ENCODE results near the gene SPOUT1.
A peak's percentile ranks its signal among the peaks of the same experiment; 100 is the strongest.

SPOUT1 gene

DNA sequence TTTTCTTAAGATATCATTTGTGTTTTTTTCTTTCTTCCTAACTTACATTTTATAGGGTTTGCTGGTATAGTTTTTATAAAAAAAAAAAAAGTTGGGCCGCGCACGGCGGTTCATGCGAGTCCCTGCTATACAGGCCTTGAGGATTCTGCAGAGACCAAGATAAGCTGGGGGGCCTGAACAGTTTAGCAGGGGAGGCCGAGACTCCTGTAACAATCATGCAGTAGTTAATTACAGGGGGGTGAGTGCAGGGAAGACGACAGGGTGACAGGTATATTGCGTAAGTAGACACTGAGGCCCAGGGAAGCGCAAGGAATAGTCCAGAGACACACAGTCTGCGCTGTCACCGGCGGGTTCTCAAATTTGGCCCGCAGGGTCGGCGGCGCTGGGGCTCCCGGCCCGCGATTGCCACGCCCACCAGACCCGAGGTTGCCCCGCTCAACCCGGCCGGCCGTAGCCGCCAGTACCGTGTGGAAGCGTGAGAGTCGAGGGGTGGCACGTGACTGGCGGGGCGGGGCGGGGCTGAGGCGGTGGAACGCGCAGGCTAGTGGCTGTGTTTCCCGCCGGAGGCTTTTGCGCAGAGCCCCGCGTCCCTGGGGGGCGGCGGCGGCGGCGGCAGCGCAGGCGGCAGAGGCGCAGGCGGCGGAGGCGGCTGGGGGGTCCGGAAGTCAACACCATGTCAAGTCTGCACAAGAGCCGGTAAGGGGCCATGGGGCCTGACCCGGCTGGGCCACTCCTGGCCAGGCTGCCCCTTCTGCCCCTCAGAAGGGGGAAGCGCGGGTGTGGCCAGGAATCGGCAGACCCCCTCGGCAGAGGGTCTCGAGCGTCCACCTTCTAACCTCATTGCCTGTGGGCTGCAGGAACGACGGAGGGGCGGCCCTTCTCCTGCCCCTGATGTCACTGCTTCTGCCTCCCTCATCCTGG lies 42.7 kb downstream of the SPOUT1 start, which contains the start of gene TBC1D13:
Gene TBC1D13 (plus strand): TSS at position 573 of the 921 bp plus-strand sequence. CDS start 101 bp downstream, at position 674.
- H2BK5ac ChIP-seq (ENCODE audit: low read length), result peak within 1 kb of the TSS; percentile 90
- peaks cover 7 to 30% of the 10 kb centered on the region in 2 donors for H3K36me3 ChIP-seq (replicated peaks in 1 of 2; ENCODE audit: control insufficient read depth in 2 of 2, insufficient read depth in 2 of 2, low read length in 2 of 2)
- H3K27me3 ChIP-seq (ENCODE audit: control insufficient read depth in 3 of 3, insufficient read depth in 3 of 3, low read depth in 1 of 3, low read length in 3 of 3), result no peaks in the 10 kb centered on the region
- H3K14ac ChIP-seq (ENCODE audit: low read length), result peak within 1 kb of the TSS; percentile 71
- H3K4me2 ChIP-seq (ENCODE audit: insufficient read depth, low read length, poor library complexity, severe bottlenecking), result peak within 1 kb of the TSS; percentile 77
- H3K9ac ChIP-seq (ENCODE audit: low read depth, low read length, poor library complexity), result peak within 1 kb of the TSS; percentile 98
- H2AFZ ChIP-seq (ENCODE audit: low read length), result peak within 1 kb of the TSS; percentile 91
- peak within 1 kb of the TSS; percentile 61 for H3K27ac ChIP-seq (replicated peaks; ENCODE audit: low read length)
- peaks cover 2% of the 10 kb centered on the region for H3K79me1 ChIP-seq (ENCODE audit: low read depth, low read length)
- H4K91ac ChIP-seq (ENCODE audit: low read depth, low read length, poor library complexity), result no peak within 1 kb of the TSS
- peak within 1 kb of the TSS; percentile 97 to 99 for H3K4me3 ChIP-seq (ENCODE audit: low read length in 2 of 2)
- peak within 1 kb of the TSS; percentile 84 for H3K4ac ChIP-seq (ENCODE audit: low read length)
- H3K23ac ChIP-seq (ENCODE audit: low read depth, low read length, poor library complexity), result peak within 1 kb of the TSS; percentile 95
- peak within 1 kb of the TSS; percentile 98 for H3K18ac ChIP-seq (ENCODE audit: low read length)
- no peak within 1 kb of the TSS for H2BK12ac ChIP-seq (ENCODE audit: low read length)
- no CpG with 5 or more reads among the region's 64 CpGs for WGBS, 2 donors (ENCODE audit: extremely low coverage in 2 of 2, insufficient read length in 2 of 2, insufficient replicate concordance in 1 of 2)
- peaks cover 2 to 8% of the 10 kb centered on the region in 2 donors for H3K4me1 ChIP-seq (ENCODE audit: control insufficient read depth in 2 of 2, insufficient read depth in 1 of 2, low read depth in 1 of 2, low read length in 2 of 2)
- H2AK5ac ChIP-seq (ENCODE audit: low read depth, low read length), result no peak within 1 kb of the TSS
- DNase-seq (ENCODE audit: low spot score), result peak; percentile 78
- no peak within 1 kb of the TSS for H2BK120ac ChIP-seq (ENCODE audit: low read depth, low read length)
- H4K8ac ChIP-seq (ENCODE audit: low read depth, low read length), result peak within 1 kb of the TSS; percentile 43
- H2BK15ac ChIP-seq (ENCODE audit: low read length), result peak within 1 kb of the TSS; percentile 58
- H3K9me3 ChIP-seq (replicated peaks in 1 of 2; ENCODE audit: control insufficient read depth in 2 of 2, insufficient read depth in 1 of 2, low read depth in 1 of 2, low read length in 2 of 2), result peaks cover 0 to 4% of the 10 kb centered on the region in 2 donors

DNA sequence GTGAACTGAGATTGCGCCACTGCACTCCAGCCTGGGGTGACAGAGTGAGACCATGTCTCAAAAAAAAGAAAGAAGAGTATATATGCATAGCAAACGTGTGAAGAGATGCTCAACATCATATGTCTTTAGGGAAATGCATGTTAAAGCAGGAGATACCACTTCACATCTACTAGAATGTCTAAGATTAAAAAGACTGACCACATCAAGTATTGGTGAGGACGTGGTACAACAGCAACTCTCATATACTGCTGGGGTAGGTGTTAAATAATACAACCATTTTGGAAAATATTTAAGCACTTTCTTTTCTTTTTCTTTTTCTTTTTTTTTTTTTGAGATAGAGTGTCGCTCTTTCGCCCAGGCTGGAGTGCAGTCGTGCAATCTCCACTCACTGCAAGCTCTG lies 44.2 kb downstream of the SPOUT1 start:
- WGBS, 2 donors (ENCODE audit: extremely low coverage in 2 of 2, insufficient read length in 2 of 2, insufficient replicate concordance in 1 of 2), result no CpG with 5 or more reads among the region's 6 CpGs
- no peak for DNase-seq (ENCODE audit: low spot score)
- no peak overlapping the region for H3K4ac ChIP-seq (ENCODE audit: low read length)
- no peak overlapping the region for H3K23ac ChIP-seq (ENCODE audit: low read depth, low read length, poor library complexity)
- H4K8ac ChIP-seq (ENCODE audit: low read depth, low read length), result no peak overlapping the region
- H3K27ac ChIP-seq (replicated peaks; ENCODE audit: low read length), result no peak overlapping the region
- H3K9me3 ChIP-seq (replicated peaks in 1 of 2; ENCODE audit: control insufficient read depth in 2 of 2, insufficient read depth in 1 of 2, low read depth in 1 of 2, low read length in 2 of 2), result peaks cover 1 to 8% of the 10 kb centered on the region in 2 donors
- no peaks in the 10 kb centered on the region for H3K27me3 ChIP-seq (ENCODE audit: control insufficient read depth in 3 of 3, insufficient read depth in 3 of 3, low read depth in 1 of 3, low read length in 3 of 3)
- peaks cover 0 to 15% of the 10 kb centered on the region in 2 donors for H3K36me3 ChIP-seq (replicated peaks in 1 of 2; ENCODE audit: control insufficient read depth in 2 of 2, insufficient read depth in 2 of 2, low read length in 2 of 2)
- H2BK5ac ChIP-seq (ENCODE audit: low read length), result no peak overlapping the region
- no peak overlapping the region for H3K14ac ChIP-seq (ENCODE audit: low read length)
- H2BK120ac ChIP-seq (ENCODE audit: low read depth, low read length), result no peak overlapping the region
- H2AK5ac ChIP-seq (ENCODE audit: low read depth, low read length), result no peak overlapping the region
- no peaks in the 10 kb centered on the region for H3K79me1 ChIP-seq (ENCODE audit: low read depth, low read length)
- no peak overlapping the region for H3K4me3 ChIP-seq (ENCODE audit: low read length in 2 of 2)
- no peak overlapping the region for H3K18ac ChIP-seq (ENCODE audit: low read length)
- no peak overlapping the region for H2BK15ac ChIP-seq (ENCODE audit: low read length)
- H4K91ac ChIP-seq (ENCODE audit: low read depth, low read length, poor library complexity), result no peak overlapping the region
- no peak overlapping the region for H2AFZ ChIP-seq (ENCODE audit: low read length)
- H3K4me2 ChIP-seq (ENCODE audit: insufficient read depth, low read length, poor library complexity, severe bottlenecking), result no peak overlapping the region
- no peak overlapping the region for H2BK12ac ChIP-seq (ENCODE audit: low read length)
- peaks cover 2 to 8% of the 10 kb centered on the region in 2 donors for H3K4me1 ChIP-seq (ENCODE audit: control insufficient read depth in 2 of 2, insufficient read depth in 1 of 2, low read depth in 1 of 2, low read length in 2 of 2)
- H3K9ac ChIP-seq (ENCODE audit: low read depth, low read length, poor library complexity), result no peak overlapping the region

DNA sequence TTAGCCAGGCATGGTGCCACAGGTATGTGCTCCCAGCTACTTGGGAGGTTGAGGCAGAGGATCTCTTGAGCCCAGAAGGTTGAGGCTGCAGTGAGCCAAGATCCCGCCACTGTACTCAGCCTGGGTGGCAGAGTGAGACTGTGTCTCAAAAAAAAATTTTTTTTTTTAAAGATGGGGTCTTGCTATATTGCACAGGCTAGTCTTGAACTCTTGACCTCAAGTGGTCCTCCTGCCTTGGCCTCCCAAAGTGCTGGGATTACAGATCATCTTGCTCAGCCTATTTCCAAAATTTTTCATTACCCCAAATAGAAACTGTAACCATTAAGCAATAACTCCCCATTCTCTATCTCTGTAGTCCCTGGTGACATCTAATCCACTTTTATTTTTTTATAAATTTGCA lies 46.9 kb downstream of the SPOUT1 start:
- H2BK5ac ChIP-seq (ENCODE audit: low read length), result no peak overlapping the region
- H3K79me1 ChIP-seq (ENCODE audit: low read depth, low read length), result no peaks in the 10 kb centered on the region
- H3K23ac ChIP-seq (ENCODE audit: low read depth, low read length, poor library complexity), result no peak overlapping the region
- H2BK15ac ChIP-seq (ENCODE audit: low read length), result no peak overlapping the region
- no peak for DNase-seq (ENCODE audit: low spot score)
- H2AK5ac ChIP-seq (ENCODE audit: low read depth, low read length), result no peak overlapping the region
- no peak overlapping the region for H2BK12ac ChIP-seq (ENCODE audit: low read length)
- no peak overlapping the region for H2AFZ ChIP-seq (ENCODE audit: low read length)
- no peaks in the 10 kb centered on the region for H3K36me3 ChIP-seq (replicated peaks in 1 of 2; ENCODE audit: control insufficient read depth in 2 of 2, insufficient read depth in 2 of 2, low read length in 2 of 2)
- no peak overlapping the region for H3K9ac ChIP-seq (ENCODE audit: low read depth, low read length, poor library complexity)
- no peak overlapping the region for H3K4me2 ChIP-seq (ENCODE audit: insufficient read depth, low read length, poor library complexity, severe bottlenecking)
- no CpG with 5 or more reads among the region's 1 CpG for whole genome bisulfite sequencing, 2 donors (ENCODE audit: extremely low coverage in 2 of 2, insufficient read length in 2 of 2, insufficient replicate concordance in 1 of 2)
- H4K91ac ChIP-seq (ENCODE audit: low read depth, low read length, poor library complexity), result no peak overlapping the region
- no peaks in the 10 kb centered on the region for H3K27me3 ChIP-seq (ENCODE audit: control insufficient read depth in 3 of 3, insufficient read depth in 3 of 3, low read depth in 1 of 3, low read length in 3 of 3)
- peaks cover 1 to 8% of the 10 kb centered on the region in 2 donors for H3K9me3 ChIP-seq (replicated peaks in 1 of 2; ENCODE audit: control insufficient read depth in 2 of 2, insufficient read depth in 1 of 2, low read depth in 1 of 2, low read length in 2 of 2)
- no peak overlapping the region for H3K4me3 ChIP-seq (ENCODE audit: low read length in 2 of 2)
- no peak overlapping the region for H3K27ac ChIP-seq (replicated peaks; ENCODE audit: low read length)
- peaks cover 0 to 3% of the 10 kb centered on the region in 2 donors for H3K4me1 ChIP-seq (ENCODE audit: control insufficient read depth in 2 of 2, insufficient read depth in 1 of 2, low read depth in 1 of 2, low read length in 2 of 2)
- no peak overlapping the region for H2BK120ac ChIP-seq (ENCODE audit: low read depth, low read length)
- H3K4ac ChIP-seq (ENCODE audit: low read length), result no peak overlapping the region
- no peak overlapping the region for H3K14ac ChIP-seq (ENCODE audit: low read length)
- H3K18ac ChIP-seq (ENCODE audit: low read length), result no peak overlapping the region
- H4K8ac ChIP-seq (ENCODE audit: low read depth, low read length), result no peak overlapping the region

Data from neuronal stem cell (in vitro differentiated cells).